Tongue (tissue), 2 donors: Measurements from ENCODE around the gene SRGAP3. TPM values are rescaled to one million over a fixed set of nuclear protein-coding genes. Genes with fewer than 3 reads are reported as not detected.

ENCODE experiments used
- DNase-seq: peaks from one replicate; pipeline ENCODE4 v3.0.0-alpha.2; 2015
- total RNA-seq: library from RNA; depleted of rRNA; stranded (reverse); fragments of >200 nt; gene quantifications from one replicate; pipeline ENCODE4 v1.2.3, GENCODE V29; 2014

The SRGAP3 gene
- total RNA-seq, 1 donor from 2014 or later, result 19.7 TPM

GRCh38 chr3:9224490-9224889 lies 25.0 kb downstream of the SRGAP3 start:
- DNase-seq, result no peak

GRCh38 chr3:9223672-9224071 lies 25.8 kb downstream of the SRGAP3 start:
- no peak for DNase-seq

- DNase-seq, result no peak
Observed at GRCh38 chr3:9222956-9223639, 26.3 kb downstream of the SRGAP3 start.

- DNase-seq, result no peak
Observed at GRCh38 chr3:9222049-9222448, 27.4 kb downstream of the SRGAP3 start.

GRCh38 chr3:9218514-9218846 lies 31.0 kb downstream of the SRGAP3 start:
- DNase-seq, result no peak

GRCh38 chr3:9217784-9218513 lies 31.5 kb downstream of the SRGAP3 start:
- DNase-seq, result no peak

GRCh38 chr3:9216736-9217135 lies 32.7 kb downstream of the SRGAP3 start:
- DNase-seq, result no peak

- DNase-seq, result peak; percentile 39
Observed at GRCh38 chr3:9214599-9214998, 34.8 kb downstream of the SRGAP3 start.

- DNase-seq, result no peak
Observed at GRCh38 chr3:9214185-9214584, 35.3 kb downstream of the SRGAP3 start.

GRCh38 chr3:9213019-9213634 lies 36.3 kb downstream of the SRGAP3 start:
- DNase-seq, result no peak

GRCh38 chr3:9211155-9211950 lies 38.1 kb downstream of the SRGAP3 start:
- peak; percentile 56 for DNase-seq

- no peak for DNase-seq
Observed at GRCh38 chr3:9209777-9210176, 39.7 kb downstream of the SRGAP3 start.

GRCh38 chr3:9208605-9209152 lies 40.8 kb downstream of the SRGAP3 start:
- DNase-seq, result no peak

GRCh38 chr3:9207116-9207763 lies 42.2 kb downstream of the SRGAP3 start:
- DNase-seq, result no peak

GRCh38 chr3:9206287-9206686 lies 43.2 kb downstream of the SRGAP3 start:
- DNase-seq, result no peak

GRCh38 chr3:9205345-9206143 lies 43.9 kb downstream of the SRGAP3 start:
- no peak for DNase-seq

- no peak for DNase-seq
Observed at GRCh38 chr3:9204253-9204992, 45.0 kb downstream of the SRGAP3 start.

- DNase-seq, result no peak
Observed at GRCh38 chr3:9203317-9203716, 46.1 kb downstream of the SRGAP3 start.

- DNase-seq, result no peak
Observed at GRCh38 chr3:9202546-9202945, 46.9 kb downstream of the SRGAP3 start.

- no peak for DNase-seq
Observed at GRCh38 chr3:9201955-9202354, 47.5 kb downstream of the SRGAP3 start.
